Omental fat pad (tissue), 4 donors: Measurements from ENCODE around the gene VPS29. TPM values are rescaled to one million over a fixed set of nuclear protein-coding genes. Genes with fewer than 3 reads are reported as not detected.
"Not testable (repeated sequence)": the region's sequence is repeated elsewhere in the genome, so short reads cannot be mapped to it uniquely, and the experiment has no call there.

ENCODE experiments used
- ATAC-seq: fragments of 150-250 bp; one replicate; pipeline ENCODE4 v1.9.1; 2016; ENCODE audit warnings: mild to moderate bottlenecking, moderate library complexity; ENCODE audit not compliant: low FRiP score
- DNase-seq: peaks from one replicate; pipeline ENCODE4 v3.0.0-alpha.2; 2019; ENCODE audit warnings: low spot score
- CTCF ChIP-seq, 3 donors: fragments of 450-650 bp; IDR thresholded peaks; one replicate each; pipeline ENCODE4 v1.5.1; 2016 to 2017; ENCODE audit warnings: antibody characterized with exemption in 3 of 3, mild to moderate bottlenecking in 3 of 3, moderate library complexity in 2 of 3
- total RNA-seq, 4 donors: library from RNA; depleted of rRNA; stranded (reverse); fragments of >200 nt; gene quantifications; one replicate each; pipeline ENCODE4 v1.1.0, GENCODE V29; 2016

VPS29 gene
- total RNA-seq, 4 donors from 2014 or later: 83.5 to 98.8 (median 86.8) TPM

GRCh38 chr12:110466791-110467190, 35.1 kb downstream of the VPS29 start:
- ATAC-seq: no peak
- no peak for DNase-seq
- no peak for TF ChIP-seq CTCF (IDR thresholded peaks at IDR 0.05)

GRCh38 chr12:110465765-110466164, 36.1 kb downstream of the VPS29 start:
- not testable (repeated sequence) for ATAC-seq, DNase-seq

GRCh38 chr12:110465024-110465423, 36.9 kb downstream of the VPS29 start:
- no peak for TF ChIP-seq CTCF (IDR thresholded peaks at IDR 0.05)
- ATAC-seq (no peak), DNase-seq (no peak)

- not testable (repeated sequence) for DNase-seq, ATAC-seq
Observed at GRCh38 chr12:110461189-110461588, 40.7 kb downstream of the VPS29 start.

GRCh38 chr12:110458756-110459155, 43.2 kb downstream of the VPS29 start:
- no peak for TF ChIP-seq CTCF (IDR thresholded peaks at IDR 0.05)
- ATAC-seq: no peak
- no peak for DNase-seq

GRCh38 chr12:110453569-110454296, 48.2 kb downstream of the VPS29 start:
- DNase-seq (no peak), ATAC-seq (no peak)
- TF ChIP-seq CTCF (IDR thresholded peaks at IDR 0.05): no peak

GRCh38 chr12:110451263-110451662, 50.6 kb downstream of the VPS29 start:
- no peak for DNase-seq
- no peak for ATAC-seq
- no peak for TF ChIP-seq CTCF (IDR thresholded peaks at IDR 0.05)

- no peak for TF ChIP-seq CTCF (IDR thresholded peaks at IDR 0.05)
- ATAC-seq (peak; percentile 99), DNase-seq (peak; percentile 81)
Observed at GRCh38 chr12:110449799-110450497, 52.0 kb downstream of the VPS29 start, which contains the start of gene ARPC3. Gene ARPC3, minus strand, starts transcription at chr12:110450337. Its CDS starts 77 bp downstream, at chr12:110450260.
